NB4 (cell line): ENCODE results near the gene CBFA2T2.

ENCODE experiments used
- DNase-seq: peaks from one replicate; pipeline ENCODE4 v3.0.0; 2010; ENCODE audit warnings: low read depth
- H3K4me3 ChIP-seq: one replicate; pipeline ENCODE4 v1.5.1; 2011; ENCODE audit warnings: mild to moderate bottlenecking, low read depth, low read length, moderate library complexity
- MYC ChIP-seq: IDR thresholded peaks from 2 replicates; pipeline ENCODE4 v1.6.1; 2011; ENCODE audit warnings: low read depth, low read length
- POLR2A ChIP-seq: IDR thresholded peaks from 2 replicates; pipeline ENCODE4 v1.6.1; 2011; ENCODE audit warnings: mild to moderate bottlenecking; ENCODE audit not compliant: insufficient read length; ENCODE audit errors: extremely low read depth
- TF ChIP-seq, protein P1 (sequence below): IDR thresholded peaks from 2 replicates; pipeline ENCODE4 v1.6.1; 2011; ENCODE audit warnings: low read depth, low read length
- TF ChIP-seq, protein P2 (sequence below): IDR thresholded peaks from one replicate; pipeline ENCODE4 v1.5.1; 2012; ENCODE audit warnings: low read depth, low read length

CBFA2T2 gene

DNA sequence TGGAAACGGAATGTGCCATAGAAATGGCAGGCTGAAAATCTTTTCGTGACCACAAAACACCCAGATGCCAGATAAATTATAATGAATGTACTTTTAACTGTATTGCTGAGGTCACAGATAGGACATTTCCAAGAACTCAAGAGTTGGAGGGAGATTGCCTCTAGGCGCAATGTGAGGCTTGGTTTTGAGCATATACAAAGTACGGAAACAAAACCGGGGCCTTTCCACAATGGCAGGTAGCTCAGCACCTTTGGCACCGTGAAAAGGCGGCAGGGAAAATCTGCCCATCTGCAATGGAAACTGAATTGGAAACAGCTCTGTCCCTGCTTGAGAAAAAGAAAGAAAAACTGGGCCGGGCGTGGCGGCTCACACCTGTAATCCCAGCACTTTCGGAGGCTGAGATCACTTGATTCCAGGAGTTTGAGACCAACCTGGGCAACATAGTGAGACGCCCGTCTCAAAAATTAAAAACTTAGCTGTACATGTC lies 161.7 kb downstream of the CBFA2T2 start:
- TF ChIP-seq POLR2A (no peak), MYC (no peak)
- TF ChIP-seq, protein P1, sequence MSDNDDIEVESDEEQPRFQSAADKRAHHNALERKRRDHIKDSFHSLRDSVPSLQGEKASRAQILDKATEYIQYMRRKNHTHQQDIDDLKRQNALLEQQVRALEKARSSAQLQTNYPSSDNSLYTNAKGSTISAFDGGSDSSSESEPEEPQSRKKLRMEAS: no peak
- TF ChIP-seq, protein P2, sequence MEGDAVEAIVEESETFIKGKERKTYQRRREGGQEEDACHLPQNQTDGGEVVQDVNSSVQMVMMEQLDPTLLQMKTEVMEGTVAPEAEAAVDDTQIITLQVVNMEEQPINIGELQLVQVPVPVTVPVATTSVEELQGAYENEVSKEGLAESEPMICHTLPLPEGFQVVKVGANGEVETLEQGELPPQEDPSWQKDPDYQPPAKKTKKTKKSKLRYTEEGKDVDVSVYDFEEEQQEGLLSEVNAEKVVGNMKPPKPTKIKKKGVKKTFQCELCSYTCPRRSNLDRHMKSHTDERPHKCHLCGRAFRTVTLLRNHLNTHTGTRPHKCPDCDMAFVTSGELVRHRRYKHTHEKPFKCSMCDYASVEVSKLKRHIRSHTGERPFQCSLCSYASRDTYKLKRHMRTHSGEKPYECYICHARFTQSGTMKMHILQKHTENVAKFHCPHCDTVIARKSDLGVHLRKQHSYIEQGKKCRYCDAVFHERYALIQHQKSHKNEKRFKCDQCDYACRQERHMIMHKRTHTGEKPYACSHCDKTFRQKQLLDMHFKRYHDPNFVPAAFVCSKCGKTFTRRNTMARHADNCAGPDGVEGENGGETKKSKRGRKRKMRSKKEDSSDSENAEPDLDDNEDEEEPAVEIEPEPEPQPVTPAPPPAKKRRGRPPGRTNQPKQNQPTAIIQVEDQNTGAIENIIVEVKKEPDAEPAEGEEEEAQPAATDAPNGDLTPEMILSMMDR: no peak
- H3K4me3 ChIP-seq: no peak overlapping the region
- no peak for DNase-seq

DNA sequence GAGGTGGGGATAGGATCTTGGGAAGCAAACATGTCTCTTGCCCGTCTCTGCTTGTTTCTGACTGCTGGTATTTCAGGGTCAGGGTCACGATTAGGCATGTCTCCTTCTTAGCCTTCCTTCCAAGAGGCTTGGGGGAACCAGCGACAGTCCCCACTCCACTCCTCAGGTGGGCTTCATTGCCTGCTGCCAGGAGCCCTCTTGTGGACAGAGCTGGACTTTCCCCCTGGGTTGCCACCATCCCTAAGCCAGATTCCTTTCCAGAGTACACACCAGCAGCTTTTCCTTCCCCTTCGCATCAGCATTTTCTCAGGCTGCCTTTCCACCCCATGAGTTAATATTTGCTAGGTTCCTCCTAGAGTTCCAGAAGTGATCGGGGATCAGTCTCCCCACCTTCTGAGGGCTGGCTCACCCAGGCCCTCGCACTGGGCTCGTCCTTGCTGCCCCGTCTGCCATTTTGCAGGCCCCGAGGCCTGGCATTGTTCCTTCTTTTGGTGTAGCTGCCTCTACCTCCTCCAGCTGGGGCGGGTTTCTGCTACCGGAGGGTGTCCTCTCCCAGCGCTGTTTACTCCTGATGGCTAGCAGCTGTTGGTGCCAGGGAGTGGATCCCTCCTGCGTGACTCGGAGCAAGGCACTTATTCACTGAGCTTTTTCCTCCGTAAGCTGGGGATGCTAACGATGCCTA lies 163.5 kb downstream of the CBFA2T2 start:
- DNase-seq: peak; percentile 72
- no peak overlapping the region for H3K4me3 ChIP-seq
- TF ChIP-seq, protein P2: peak; percentile 95
- TF ChIP-seq, protein P1: no peak

DNA sequence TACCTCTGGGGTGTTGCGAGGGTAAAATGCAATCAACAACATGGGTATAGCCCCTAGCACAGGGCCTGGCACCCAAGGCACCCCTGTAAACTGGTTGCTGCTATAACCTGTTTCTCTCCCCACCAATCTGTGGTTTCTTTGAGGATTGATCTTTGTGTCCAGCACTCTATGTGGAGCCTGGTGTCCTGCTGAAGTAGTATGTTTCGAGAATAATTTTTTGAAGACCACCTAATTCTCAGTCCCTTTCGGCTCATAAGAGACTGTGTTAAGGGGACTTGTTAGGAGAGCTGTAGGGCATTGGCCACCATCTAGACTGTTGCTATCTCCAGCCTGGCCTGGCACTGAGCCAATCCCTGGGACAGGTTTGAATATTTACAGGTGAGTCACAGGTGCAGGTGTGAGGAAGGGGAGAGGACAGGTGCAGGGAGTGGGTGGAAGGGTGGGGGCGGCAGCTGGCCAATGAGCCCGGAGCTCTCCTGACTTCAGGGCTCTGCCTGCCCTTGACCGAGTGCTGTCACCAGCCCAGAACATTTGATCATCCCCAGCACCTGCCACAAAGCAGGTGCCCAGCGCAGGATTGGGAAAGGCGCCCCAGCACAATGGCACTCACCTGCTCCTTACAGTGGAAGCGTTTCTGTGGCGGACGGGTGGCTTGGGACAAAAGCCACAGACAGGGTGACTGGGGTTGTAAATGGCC lies 164.2 kb downstream of the CBFA2T2 start:
- TF ChIP-seq, protein P2: no peak
- TF ChIP-seq POLR2A (no peak), MYC (no peak)
- TF ChIP-seq, protein P1: no peak
- DNase-seq: no peak
- no peak overlapping the region for H3K4me3 ChIP-seq

DNA sequence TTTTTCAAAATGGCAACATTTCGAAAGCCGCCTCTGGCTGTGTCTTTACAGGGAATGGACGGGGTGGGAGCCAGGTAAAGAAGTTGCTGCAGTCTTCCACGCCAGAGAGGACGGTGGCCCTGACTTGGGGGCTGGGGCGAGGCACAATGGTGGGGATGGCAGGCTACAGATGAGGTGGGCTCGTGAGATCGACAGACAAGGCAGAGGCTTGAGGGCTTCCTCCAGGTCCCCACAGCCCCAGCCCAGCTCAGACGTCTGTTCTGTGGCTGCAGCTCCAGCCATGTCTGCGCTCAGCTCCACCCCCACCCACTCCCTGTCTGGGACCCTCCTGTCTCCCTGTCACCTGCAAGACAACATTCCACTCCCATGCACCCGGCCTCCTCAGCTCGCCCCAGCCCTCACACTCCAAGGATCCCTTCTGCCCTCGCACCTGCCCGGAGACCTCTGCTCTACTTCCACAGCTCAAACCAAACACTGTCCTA lies 164.8 kb downstream of the CBFA2T2 start:
- no peak for DNase-seq
- no peak overlapping the region for H3K4me3 ChIP-seq
- no peak for TF ChIP-seq POLR2A
- TF ChIP-seq, protein P2: no peak
- TF ChIP-seq, protein P1: no peak
- no peak for TF ChIP-seq MYC

DNA sequence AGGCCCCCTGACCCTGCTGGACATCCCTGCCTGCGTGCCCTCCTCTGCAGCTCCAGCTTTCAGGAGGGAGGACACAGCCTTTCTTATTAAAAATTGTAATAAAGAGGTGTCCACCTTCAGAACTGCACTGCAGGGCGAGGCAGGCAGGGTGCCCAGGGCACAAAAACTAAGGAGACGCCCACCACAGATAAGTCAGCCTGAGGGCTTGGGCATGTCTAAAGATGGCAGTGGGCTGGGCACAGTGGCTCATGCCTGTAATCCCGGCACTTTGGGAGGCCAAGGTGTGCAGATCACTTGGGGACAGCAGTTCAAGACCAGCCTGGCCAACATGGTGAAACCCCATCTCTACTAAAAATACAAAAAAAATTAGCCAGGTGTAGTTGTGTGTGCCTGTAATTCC lies 165.3 kb downstream of the CBFA2T2 start:
- DNase-seq: no peak
- no peak overlapping the region for H3K4me3 ChIP-seq
- TF ChIP-seq, protein P2: no peak
- TF ChIP-seq POLR2A (no peak), MYC (no peak)
- TF ChIP-seq, protein P1: no peak
